ENCODE data around the gene CRPPA. TPM values are rescaled to one million over a fixed set of nuclear protein-coding genes. Genes with fewer than 3 reads are reported as not detected.

The CRPPA gene
- polyA plus RNA-seq, 2 of the 4 experiments (the other 2 are of a cell fraction), result 0.59 to 0.88 TPM

DNA sequence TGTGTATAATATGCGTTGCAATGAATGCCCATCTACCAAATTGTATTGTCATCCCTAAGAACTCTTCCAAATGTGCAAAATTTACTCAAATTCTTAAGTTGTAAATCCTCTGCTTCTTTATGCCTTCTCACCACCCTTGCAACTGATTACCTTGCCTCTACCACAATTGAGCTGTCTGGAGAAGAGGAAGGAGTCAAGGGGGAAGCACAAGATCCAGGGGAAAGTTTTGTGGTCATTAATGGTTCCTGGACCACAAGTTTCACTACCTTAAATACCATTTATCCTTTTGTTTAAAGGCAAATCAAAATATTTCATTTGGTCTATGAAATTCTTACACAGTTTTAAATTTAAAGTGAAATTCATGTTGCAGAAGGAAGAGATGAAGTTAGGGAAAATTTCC lies 16.7 kb downstream of the CRPPA start (continued):
- TF ChIP-seq MAZ (IDR thresholded peaks at IDR 0.05; ENCODE audit: borderline replicate concordance, low read depth, low read length), result no peak

DNA sequence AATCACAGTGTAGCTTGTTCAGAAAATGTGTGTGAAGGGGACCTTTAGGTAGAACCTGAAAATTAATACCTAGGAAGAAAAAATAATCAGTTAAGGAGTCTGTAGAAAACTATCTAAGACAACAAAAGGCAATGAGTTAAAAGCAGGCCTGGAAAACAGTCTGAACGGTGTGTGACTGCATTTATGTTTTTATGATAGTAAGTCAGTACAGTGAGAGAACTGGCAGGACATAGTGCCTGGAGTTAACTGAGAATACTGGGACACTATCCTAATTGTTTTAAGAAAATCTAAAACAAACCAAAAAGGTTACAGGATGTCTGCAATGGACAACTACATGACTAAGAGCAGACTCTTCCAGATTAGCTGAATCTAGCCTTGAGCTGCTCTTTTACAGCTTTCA lies 17.9 kb downstream of the CRPPA start:
- ChIA-PET CTCF (no interaction called here), POLR2A (no interaction called here)
- FAIRE-seq (no peak), ATAC-seq (no peak), DNase-seq (ENCODE audit: low read depth in 1 of 2, low spot score in 1 of 2) (no peak)
- H3K4me2 ChIP-seq, result no peak overlapping the region
- peaks cover 30% of the 10 kb centered on the region for H3K9me3 ChIP-seq
- 44% methylated on average over 1 of the region's 1 CpG for WGBS (ENCODE audit: missing lambda C conversion rate)
- TF ChIP-seq, protein P1, sequence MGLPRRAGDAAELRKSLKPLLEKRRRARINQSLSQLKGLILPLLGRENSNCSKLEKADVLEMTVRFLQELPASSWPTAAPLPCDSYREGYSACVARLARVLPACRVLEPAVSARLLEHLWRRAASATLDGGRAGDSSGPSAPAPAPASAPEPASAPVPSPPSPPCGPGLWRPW (IDR thresholded peaks at IDR 0.05), result no peak
- TF ChIP-seq HOXB13 (CRISPR knock-in tag; IDR thresholded peaks at IDR 0.05; ENCODE audit: low read depth), result no peak
- TF ChIP-seq RAD21 (conservative IDR thresholded peaks at IDR 0.05 in 1 of 2, IDR thresholded peaks at IDR 0.05 in 1 of 2), result no peak
- TF ChIP-seq FOSL2 (IDR thresholded peaks at IDR 0.05), result no peak
- no peak for TF ChIP-seq FOSL2 (CRISPR knock-in tag; IDR thresholded peaks at IDR 0.05)
- TF ChIP-seq, protein P2, sequence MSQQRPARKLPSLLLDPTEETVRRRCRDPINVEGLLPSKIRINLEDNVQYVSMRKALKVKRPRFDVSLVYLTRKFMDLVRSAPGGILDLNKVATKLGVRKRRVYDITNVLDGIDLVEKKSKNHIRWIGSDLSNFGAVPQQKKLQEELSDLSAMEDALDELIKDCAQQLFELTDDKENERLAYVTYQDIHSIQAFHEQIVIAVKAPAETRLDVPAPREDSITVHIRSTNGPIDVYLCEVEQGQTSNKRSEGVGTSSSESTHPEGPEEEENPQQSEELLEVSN (IDR thresholded peaks at IDR 0.05; ENCODE audit: borderline replicate concordance, low read depth), result no peak
- no peak for TF ChIP-seq JUN (IDR thresholded peaks at IDR 0.05)
- no peak for TF ChIP-seq HOXB5 (CRISPR knock-in tag; IDR thresholded peaks at IDR 0.05)
- TF ChIP-seq, protein P3, sequence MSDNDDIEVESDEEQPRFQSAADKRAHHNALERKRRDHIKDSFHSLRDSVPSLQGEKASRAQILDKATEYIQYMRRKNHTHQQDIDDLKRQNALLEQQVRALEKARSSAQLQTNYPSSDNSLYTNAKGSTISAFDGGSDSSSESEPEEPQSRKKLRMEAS (IDR thresholded peaks at IDR 0.05), result no peak
- TF ChIP-seq CBX8 (IDR thresholded peaks at IDR 0.05), result no peak
- TF ChIP-seq, protein P4, sequence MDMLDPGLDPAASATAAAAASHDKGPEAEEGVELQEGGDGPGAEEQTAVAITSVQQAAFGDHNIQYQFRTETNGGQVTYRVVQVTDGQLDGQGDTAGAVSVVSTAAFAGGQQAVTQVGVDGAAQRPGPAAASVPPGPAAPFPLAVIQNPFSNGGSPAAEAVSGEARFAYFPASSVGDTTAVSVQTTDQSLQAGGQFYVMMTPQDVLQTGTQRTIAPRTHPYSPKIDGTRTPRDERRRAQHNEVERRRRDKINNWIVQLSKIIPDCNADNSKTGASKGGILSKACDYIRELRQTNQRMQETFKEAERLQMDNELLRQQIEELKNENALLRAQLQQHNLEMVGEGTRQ (IDR thresholded peaks at IDR 0.05), result no peak
- no peak for TF ChIP-seq KDM5A (IDR thresholded peaks at IDR 0.05)
- no peak overlapping the region for H3K4me3 ChIP-seq
- H3K4me1 ChIP-seq, result no peaks in the 10 kb centered on the region
- no peak overlapping the region for H3K27ac ChIP-seq

DNA sequence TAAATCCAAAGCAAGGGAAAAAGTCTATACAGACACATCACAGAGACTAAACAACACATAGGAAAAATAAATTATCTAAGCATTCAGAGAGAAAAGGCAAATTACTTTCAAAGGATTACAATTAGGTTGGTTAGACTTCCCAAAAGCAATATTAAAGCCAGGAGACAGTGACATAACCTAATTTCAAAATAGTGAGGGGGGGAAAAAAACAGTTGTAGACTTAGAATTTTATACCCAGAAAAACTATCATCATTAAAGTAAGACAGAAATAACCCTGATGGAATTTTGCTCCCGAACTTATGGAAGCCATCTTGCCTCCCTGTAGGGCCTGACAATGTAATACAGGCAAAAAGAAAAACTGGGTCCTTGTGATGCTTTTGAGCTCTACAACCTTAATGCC lies 18.4 kb downstream of the CRPPA start:
- peaks cover 35% of the 10 kb centered on the region for H3K9me3 ChIP-seq
- ChIA-PET POLR2A (no interaction called here), CTCF (no interaction called here)
- FAIRE-seq, result no peak
- no peak overlapping the region for H3K4me2 ChIP-seq
- DNase-seq (ENCODE audit: low read depth in 1 of 2, low spot score in 1 of 2), result no peak
- no peaks in the 10 kb centered on the region for H3K4me1 ChIP-seq
- no peak overlapping the region for H3K27ac ChIP-seq
- no peak for TF ChIP-seq HOXA7 (CRISPR knock-in tag; IDR thresholded peaks at IDR 0.05)
- TF ChIP-seq, protein P2 (IDR thresholded peaks at IDR 0.05; ENCODE audit: borderline replicate concordance, low read depth), result no peak
- no peak for TF ChIP-seq CHD2 (IDR thresholded peaks at IDR 0.05; ENCODE audit: low read length, partially characterized antibody)
- no peak for TF ChIP-seq RNF2 (IDR thresholded peaks at IDR 0.05; ENCODE audit: borderline replicate concordance, low read depth)
- TF ChIP-seq, protein P5, sequence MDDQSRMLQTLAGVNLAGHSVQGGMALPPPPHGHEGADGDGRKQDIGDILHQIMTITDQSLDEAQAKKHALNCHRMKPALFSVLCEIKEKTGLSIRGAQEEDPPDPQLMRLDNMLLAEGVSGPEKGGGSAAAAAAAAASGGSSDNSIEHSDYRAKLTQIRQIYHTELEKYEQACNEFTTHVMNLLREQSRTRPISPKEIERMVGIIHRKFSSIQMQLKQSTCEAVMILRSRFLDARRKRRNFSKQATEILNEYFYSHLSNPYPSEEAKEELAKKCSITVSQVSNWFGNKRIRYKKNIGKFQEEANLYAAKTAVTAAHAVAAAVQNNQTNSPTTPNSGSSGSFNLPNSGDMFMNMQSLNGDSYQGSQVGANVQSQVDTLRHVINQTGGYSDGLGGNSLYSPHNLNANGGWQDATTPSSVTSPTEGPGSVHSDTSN (IDR thresholded peaks at IDR 0.05), result no peak
- no peak for TF ChIP-seq NFE2L2 (conservative IDR thresholded peaks at IDR 0.05; ENCODE audit: low read length)
- no peak for TF ChIP-seq ZNF302 (CRISPR knock-in tag; IDR thresholded peaks at IDR 0.05)
- no peak for TF ChIP-seq ZSCAN20 (CRISPR knock-in tag; IDR thresholded peaks at IDR 0.05)
- 26% methylated on average over 1 of the region's 1 CpG for WGBS (ENCODE audit: missing lambda C conversion rate)
- H3K4me3 ChIP-seq, result no peak overlapping the region
- ATAC-seq, result no peak

DNA sequence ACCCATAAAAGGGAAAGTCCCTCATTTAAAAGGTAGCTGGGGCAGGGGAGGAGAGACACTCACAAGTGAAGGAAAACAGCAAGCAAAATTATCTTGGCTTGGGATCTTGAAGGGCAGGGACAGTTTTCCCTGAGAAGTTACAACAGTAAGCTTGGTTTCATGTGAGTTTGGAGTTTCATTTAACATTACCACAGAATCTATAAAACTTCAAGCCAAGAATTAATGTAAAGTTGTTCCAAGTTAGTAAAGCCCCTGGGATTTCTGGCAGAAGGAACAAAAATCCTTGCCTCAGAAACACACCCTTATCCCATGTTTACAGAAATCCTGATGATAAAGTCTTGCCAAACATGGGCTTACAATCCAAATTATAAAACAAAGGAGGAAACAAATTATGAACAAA lies 19.2 kb downstream of the CRPPA start:
- no peaks in the 10 kb centered on the region for H3K4me1 ChIP-seq
- ChIA-PET POLR2A (no interaction called here), CTCF (no interaction called here)
- no peak overlapping the region for H3K4me2 ChIP-seq
- H3K9me3 ChIP-seq, result peaks cover 44% of the 10 kb centered on the region
- DNase-seq (ENCODE audit: low read depth in 1 of 2, low spot score in 1 of 2) (no peak), FAIRE-seq (no peak), ATAC-seq (no peak)
- H3K27ac ChIP-seq, result no peak overlapping the region
- H3K4me3 ChIP-seq, result no peak overlapping the region
- no peak for TF ChIP-seq HOXA7 (CRISPR knock-in tag; IDR thresholded peaks at IDR 0.05)
- TF ChIP-seq, protein P3 (IDR thresholded peaks at IDR 0.05), result no peak
- no peak for TF ChIP-seq HDAC2 (IDR thresholded peaks at IDR 0.05)
- TF ChIP-seq MAZ (IDR thresholded peaks at IDR 0.05; ENCODE audit: borderline replicate concordance, low read depth, low read length), result no peak
- TF ChIP-seq, protein P6, sequence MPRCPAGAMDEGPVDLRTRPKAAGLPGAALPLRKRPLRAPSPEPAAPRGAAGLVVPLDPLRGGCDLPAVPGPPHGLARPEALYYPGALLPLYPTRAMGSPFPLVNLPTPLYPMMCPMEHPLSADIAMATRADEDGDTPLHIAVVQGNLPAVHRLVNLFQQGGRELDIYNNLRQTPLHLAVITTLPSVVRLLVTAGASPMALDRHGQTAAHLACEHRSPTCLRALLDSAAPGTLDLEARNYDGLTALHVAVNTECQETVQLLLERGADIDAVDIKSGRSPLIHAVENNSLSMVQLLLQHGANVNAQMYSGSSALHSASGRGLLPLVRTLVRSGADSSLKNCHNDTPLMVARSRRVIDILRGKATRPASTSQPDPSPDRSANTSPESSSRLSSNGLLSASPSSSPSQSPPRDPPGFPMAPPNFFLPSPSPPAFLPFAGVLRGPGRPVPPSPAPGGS (IDR thresholded peaks at IDR 0.05), result no peak
- TF ChIP-seq CHD4 (IDR thresholded peaks at IDR 0.05; ENCODE audit: borderline replicate concordance), result no peak
- TF ChIP-seq CHD2 (IDR thresholded peaks at IDR 0.05; ENCODE audit: low read length, partially characterized antibody), result no peak
- TF ChIP-seq PHF8 (IDR thresholded peaks at IDR 0.05; ENCODE audit: borderline replicate concordance, low read depth), result no peak
